Measurements from ENCODE around the gene FADS2.

The FADS2 gene

DNA sequence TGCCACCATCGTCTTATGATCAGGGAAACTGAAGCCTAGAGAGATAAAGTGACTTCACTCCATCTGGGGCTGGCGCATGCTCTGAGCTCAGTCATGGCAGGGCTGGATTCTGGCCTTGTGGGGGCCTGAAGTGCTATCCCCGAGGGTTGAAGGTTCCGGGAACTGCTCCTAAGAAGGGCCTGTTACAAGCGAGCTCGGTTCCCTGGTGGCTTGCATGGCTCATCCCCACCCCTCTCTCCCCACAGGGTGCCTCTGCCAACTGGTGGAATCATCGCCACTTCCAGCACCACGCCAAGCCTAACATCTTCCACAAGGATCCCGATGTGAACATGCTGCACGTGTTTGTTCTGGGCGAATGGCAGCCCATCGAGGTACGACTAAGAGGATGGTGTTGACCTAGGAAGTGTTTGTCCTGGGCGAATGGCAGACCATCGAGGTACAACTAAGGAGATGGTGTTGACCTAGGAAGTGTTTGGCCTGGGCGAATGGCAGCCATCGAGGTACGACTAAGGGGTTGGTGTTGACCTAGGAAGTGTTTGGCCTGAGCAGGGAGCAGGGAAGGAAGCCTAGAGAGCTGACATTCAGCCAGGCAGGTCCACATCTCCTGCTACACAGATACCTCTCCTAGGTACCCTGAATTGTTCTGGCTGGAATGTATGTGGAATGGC is 19.9 kb downstream of the FADS2 start:
- DNase-seq, result no peak

GRCh38 chr11:61848631-61849030 is 20.5 kb downstream of the FADS2 start:
- DNase-seq, result no peak

- DNase-seq, result no peak
These were observed 22.6 kb downstream of the FADS2 start for GRCh38 chr11:61850687-61851086.

DNA sequence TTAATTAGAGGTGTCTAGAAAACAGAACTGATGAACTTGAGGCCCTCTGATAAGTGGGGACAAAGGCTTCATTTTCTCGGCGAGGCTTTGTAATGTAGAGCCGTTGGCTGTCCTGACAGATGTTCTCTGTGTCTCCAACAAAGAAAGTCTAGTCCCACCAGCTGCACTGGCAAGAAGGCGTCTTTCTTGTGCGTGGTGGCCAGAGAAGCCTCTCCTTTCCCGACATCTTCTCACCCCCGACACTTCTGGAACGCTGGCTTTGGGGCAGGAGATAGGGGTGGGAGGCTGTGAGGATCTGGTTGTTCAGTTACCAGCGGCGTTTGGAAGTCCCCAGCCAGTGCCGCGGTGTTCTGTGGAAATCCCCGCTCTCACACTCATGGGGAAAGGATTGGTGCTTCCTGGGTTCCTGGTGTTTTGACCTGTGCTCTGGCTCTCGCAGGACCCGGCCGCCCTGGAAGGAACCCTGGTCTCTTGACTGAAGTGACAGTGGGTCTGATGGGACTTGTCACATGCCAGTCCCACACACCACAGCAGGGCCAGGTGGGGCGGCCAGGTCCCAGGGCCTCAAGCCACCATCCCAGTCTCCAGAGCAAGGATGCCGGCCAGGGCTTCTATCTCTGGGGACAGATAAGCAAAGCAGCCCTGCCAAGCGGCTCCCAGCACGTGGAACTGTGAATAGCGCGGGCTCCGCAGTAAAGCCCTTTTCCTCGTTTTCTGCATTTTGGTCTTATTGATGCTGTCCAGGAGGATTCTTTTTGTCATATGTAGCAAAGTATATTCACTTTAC is 23.2 kb downstream of the FADS2 start:
- no peak for DNase-seq

GRCh38 chr11:61851900-61852295 is 23.8 kb downstream of the FADS2 start:
- DNase-seq, result no peak

DNA sequence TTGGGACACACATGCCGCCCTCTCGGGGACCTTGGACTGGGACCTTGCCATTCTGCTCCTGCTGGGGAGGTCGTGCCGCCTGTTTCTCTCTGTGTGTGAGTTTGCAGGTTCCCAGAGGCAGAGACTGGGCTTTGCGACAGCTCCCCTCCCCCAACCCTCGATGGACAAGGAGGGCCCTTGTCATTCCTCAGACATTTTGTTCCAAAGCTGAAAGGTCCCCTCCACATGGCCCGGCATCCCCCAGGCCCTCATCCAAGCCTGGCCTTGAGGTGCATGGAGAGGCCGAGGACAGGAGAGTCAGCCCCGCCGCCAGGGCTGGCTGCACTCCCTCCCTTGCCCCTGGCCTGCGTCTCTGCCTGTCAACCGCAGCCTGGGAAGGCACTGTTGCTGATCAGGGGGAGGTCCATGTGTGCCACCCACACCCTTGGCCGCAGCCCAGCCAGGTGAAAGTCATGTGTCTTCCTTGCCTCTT is 25.6 kb downstream of the FADS2 start:
- no peak for DNase-seq

- no peak for DNase-seq
These were observed 26.3 kb downstream of the FADS2 start for GRCh38 chr11:61854206-61854895.

DNA sequence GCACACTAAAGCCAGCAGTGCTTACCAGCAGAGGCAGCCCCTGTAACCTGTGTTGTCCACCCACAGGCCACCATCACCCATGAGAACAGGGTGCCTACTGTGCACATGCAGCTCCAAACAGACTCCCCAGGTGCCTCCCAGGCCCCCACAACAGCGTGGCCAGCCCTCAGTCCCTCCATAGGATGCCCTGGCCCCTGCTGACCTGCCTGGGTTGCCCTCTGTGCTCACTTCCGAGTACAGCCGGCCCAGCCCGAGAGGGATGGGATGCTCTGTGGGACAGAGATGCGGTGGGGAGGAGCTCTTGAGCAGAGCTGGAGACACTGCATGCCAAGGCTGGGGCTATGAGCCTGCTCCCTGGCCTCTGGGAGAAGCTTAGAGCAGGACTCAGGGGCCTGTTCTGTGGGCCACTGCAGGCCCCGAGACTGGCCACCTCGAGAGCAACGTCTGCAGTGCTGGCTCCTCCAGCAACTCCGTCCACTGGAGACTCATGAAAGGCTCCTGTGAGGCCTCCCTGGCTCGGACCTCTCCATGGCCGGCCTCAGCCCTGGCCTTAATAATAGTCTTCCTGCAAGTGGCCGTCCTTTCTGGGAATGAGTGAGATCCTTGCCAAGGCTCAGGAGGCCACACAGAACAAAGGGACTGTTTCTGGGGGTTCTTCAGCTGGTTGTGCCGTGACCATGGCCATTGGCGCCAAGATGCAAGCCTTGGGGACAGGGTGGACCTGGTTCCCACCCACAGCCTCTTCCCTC is 27.0 kb downstream of the FADS2 start:
- no peak for DNase-seq

- DNase-seq, result no peak
These were observed 28.0 kb downstream of the FADS2 start for GRCh38 chr11:61855939-61856680.

- no peak for DNase-seq
These were observed 32.2 kb downstream of the FADS2 start for GRCh38 chr11:61860054-61860903.

DNA sequence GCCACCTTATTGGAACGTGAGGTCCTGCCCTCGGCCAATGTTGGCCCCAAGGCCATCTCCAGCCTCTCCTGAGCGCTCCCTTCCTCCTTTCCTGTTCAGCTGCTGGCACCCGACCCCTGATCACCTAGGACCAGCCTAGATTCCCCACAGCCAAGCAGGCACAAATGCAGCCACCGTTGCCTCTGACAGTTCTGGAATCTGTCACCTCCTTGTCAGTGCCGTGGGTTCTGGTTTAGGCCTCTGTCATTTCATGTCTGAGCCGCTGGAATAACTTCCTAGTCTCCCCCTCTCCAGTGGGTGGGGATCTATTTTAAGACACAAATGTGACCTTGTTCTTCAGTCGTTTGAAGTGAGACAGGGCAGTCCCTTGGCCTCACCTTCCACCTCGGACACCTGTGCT is 33.5 kb downstream of the FADS2 start:
- no peak for DNase-seq

DNA sequence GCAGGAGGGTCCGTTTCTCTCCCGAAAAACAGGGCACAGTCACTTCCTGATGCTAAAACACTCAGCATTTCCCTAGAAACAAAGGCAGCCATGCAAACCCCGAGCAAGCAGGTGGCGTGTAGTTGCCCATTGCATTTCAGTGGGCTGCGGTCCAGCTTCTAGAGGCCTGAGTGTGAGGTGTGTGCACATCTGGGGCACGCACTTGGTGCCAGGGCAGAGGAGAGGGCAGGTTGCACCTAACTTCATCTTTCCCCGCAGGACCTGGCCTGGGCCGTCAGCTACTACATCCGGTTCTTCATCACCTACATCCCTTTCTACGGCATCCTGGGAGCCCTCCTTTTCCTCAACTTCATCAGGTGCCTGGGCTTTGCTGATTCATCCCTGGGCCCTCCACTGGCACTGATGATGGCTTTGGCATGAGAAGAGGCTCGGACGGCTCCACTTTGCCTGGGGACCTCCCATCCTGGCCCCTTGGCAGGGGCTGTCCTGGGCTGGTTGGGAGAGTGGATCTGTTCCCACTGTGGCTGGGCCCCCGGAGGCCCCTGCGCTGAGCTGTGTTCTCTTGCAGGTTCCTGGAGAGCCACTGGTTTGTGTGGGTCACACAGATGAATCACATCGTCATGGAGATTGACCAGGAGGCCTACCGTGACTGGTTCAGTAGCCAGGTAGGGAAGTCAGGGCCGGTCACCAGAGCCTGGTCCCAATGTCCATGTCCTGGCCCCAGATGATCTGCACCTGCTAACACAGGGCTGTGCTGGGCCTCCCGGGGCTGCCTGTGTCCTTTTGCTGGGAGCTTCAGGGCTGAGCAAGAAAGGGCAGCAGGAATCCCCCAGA is 34.8 kb downstream of the FADS2 start:
- DNase-seq, result no peak

DNA sequence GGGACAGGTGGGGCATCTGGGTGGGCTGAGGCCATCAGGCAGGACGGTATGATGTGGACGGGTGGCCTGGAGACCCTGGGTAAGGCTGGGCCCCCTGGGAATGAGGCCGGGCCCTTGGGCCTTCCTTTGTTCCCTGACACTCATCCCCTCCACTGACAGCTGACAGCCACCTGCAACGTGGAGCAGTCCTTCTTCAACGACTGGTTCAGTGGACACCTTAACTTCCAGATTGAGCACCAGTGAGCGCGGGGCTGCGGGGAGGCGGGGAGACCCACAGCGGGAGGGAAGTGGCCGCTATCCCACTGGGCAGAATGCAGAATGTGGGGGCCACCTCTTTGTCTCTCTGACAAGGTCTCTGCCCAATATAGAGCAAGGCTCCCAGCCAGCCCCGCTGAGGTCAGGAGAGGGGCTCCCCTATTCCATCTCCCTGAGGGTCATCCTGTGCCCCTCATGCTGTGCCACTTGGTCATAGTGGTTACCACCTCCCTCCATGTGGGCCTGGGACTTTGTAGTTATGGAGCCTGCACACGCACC is 35.5 kb downstream of the FADS2 start:
- no peak for DNase-seq

- no peak for DNase-seq
These were observed 37.0 kb downstream of the FADS2 start for GRCh38 chr11:61864814-61865775.

DNA sequence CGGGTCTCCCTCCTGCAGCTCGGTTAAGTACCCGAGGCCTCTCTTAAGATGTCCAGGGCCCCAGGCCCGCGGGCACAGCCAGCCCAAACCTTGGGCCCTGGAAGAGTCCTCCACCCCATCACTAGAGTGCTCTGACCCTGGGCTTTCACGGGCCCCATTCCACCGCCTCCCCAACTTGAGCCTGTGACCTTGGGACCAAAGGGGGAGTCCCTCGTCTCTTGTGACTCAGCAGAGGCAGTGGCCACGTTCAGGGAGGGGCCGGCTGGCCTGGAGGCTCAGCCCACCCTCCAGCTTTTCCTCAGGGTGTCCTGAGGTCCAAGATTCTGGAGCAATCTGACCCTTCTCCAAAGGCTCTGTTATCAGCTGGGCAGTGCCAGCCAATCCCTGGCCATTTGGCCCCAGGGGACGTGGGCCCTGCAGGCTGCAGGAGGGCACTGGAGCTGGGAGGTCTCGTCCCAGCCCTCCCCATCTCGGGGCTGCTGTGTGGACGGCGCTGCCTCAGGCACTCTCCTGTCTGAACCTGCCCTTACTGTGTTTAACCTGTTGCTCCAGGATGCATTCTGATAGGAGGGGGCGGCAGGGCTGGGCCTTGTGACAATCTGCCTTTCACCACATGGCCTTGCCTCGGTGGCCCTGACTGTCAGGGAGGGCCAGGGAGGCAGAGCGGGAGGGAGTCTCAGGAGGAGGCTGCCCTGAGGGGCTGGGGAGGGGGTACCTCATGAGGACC is 38.3 kb downstream of the FADS2 start:
- no peak for DNase-seq

GRCh38 chr11:61866958-61867343 is 38.9 kb downstream of the FADS2 start:
- DNase-seq, result no peak

- no peak for DNase-seq
These were observed 40.7 kb downstream of the FADS2 start for GRCh38 chr11:61868571-61869428.

Measured in right forelimb (tissue), 1 donor.